Natural killer cell (primary cell): Measurements from ENCODE around the gene KCTD17. TPM values are rescaled to one million over a fixed set of nuclear protein-coding genes. Genes with fewer than 3 reads are reported as not detected.

Experiments
- ATAC-seq, 3 donors: fragments of 150-1000 bp in 2 of 3; fragments of 200-7000 bp in 1 of 3; cut with Tn5 transposase; 1 replicate in 1 of 3; 2 replicates in 2 of 3; pipeline ENCODE4 v1.10.0; 2021; ENCODE audit warnings: mild to moderate bottlenecking in 2 of 3, moderate library complexity in 2 of 3
- DNase-seq, 2 donors: peaks; one replicate each; pipeline versions ENCODE4 v3.0.0 to v3.0.0-alpha.2; 2013 to 2021; ENCODE audit warnings: mixed read lengths in 1 of 2
- H3K27ac ChIP-seq: one replicate; pipeline ENCODE4 v1.5.1; 2013; ENCODE audit warnings: mild to moderate bottlenecking, low read length
- H3K27me3 ChIP-seq: one replicate; pipeline ENCODE4 v1.6.1; 2013; ENCODE audit warnings: low read length; ENCODE audit not compliant: control insufficient read depth, insufficient read depth
- H3K36me3 ChIP-seq: one replicate; pipeline ENCODE4 v1.6.1; 2013; ENCODE audit warnings: low read length; ENCODE audit not compliant: control insufficient read depth, insufficient read depth
- H3K4me1 ChIP-seq: one replicate; pipeline ENCODE4 v1.6.1; 2013; ENCODE audit warnings: low read length; ENCODE audit not compliant: control insufficient read depth, insufficient read depth
- H3K4me3 ChIP-seq: one replicate; pipeline ENCODE4 v1.5.1; 2013; ENCODE audit warnings: low read length
- H3K9me3 ChIP-seq: one replicate; pipeline ENCODE4 v1.6.1; 2013; ENCODE audit warnings: low read length; ENCODE audit not compliant: control insufficient read depth, insufficient read depth
- H3K27ac Mint-ChIP-seq, 2 donors: one replicate each; pipeline ENCODE4 v1.8.0; 2022; ENCODE audit warnings: mild to moderate bottlenecking in 2 of 2, mixed read lengths in 2 of 2, moderate library complexity in 1 of 2
- H3K27me3 Mint-ChIP-seq, 2 donors: one replicate each; pipeline ENCODE4 v1.8.0; 2022; ENCODE audit warnings: low read depth in 2 of 2, mixed read lengths in 2 of 2
- H3K36me3 Mint-ChIP-seq: one replicate; pipeline ENCODE4 v1.8.0; 2022; ENCODE audit warnings: mixed read lengths
- H3K4me1 Mint-ChIP-seq, 2 donors: one replicate each; pipeline ENCODE4 v1.8.0; 2022; ENCODE audit warnings: mixed read lengths in 2 of 2
- H3K4me3 Mint-ChIP-seq: one replicate; pipeline ENCODE4 v1.8.0; 2022; ENCODE audit warnings: mild to moderate bottlenecking, moderate library complexity, mixed read lengths
- H3K9me3 Mint-ChIP-seq, 2 donors: one replicate each; pipeline ENCODE4 v1.8.0; 2022; ENCODE audit warnings: mixed read lengths in 2 of 2
- CTCF ChIP-seq: fragments of 200-600 bp; IDR thresholded peaks from one replicate; pipeline ENCODE4 v1.8.0; 2022; ENCODE audit warnings: antibody characterized with exemption
- WGBS: methylation state at CpG from one replicate; pipeline ENCODE4 v1.1.7; 2013; ENCODE audit warnings: missing lambda C conversion rate; ENCODE audit not compliant: insufficient coverage; 5-methylcytosine and 5-hydroxymethylcytosine counted together
- intact Hi-C: fragments of 100-400 bp; cut with micrococcal nuclease; formaldehyde crosslinking; loops from one replicate; pipeline ENCODE4 v1.14.2; 2022
- total RNA-seq, 4 donors: library from RNA; stranded (reverse); fragments of 120-200 nt in 1 of 4; gene quantifications; one replicate each; pipeline versions ENCODE4 v1.2.3 to v1.2.4, GENCODE V29; 2013 to 2022

The KCTD17 gene
- total RNA-seq, 3 donors from 2014 or later (not counting 1 experiment from before 2014, with no cell fraction given): 21.3 to 29.4 (median 22.9) TPM

- DNase-seq (no peak), ATAC-seq (no peak)
- TF ChIP-seq CTCF: no peak
- Mint-ChIP-seq H3K27ac (no peak overlapping the region), H3K36me3 (no peaks in the 10 kb centered on the region), H3K27me3 (peaks cover 17 to 23% of the 10 kb centered on the region in 2 donors), H3K9me3 (no peaks in the 10 kb centered on the region), H3K4me1 (peaks cover under 1% of the 10 kb centered on the region in 2 donors), H3K4me3 (no peak overlapping the region)
- WGBS: 97% methylated on average over 8 of the region's 8 CpGs
- Histone ChIP-seq H3K4me3 (no peak overlapping the region), H3K27ac (no peak overlapping the region), H3K4me1 (peaks cover under 1% of the 10 kb centered on the region), H3K9me3 (no peaks in the 10 kb centered on the region), H3K36me3 (no peaks in the 10 kb centered on the region), H3K27me3 (peaks cover 13% of the 10 kb centered on the region)
- intact Hi-C loops: loop anchor here (1.0 kb wide), 1 partner anchor 128 kb away; no protein-coding TSS in a partner anchor
Measured at GRCh38 chr22:37072673-37073072, 21.1 kb downstream of the KCTD17 start.

GRCh38 chr22:37074537-37074936 lies 23.0 kb downstream of the KCTD17 start:
- no peaks in the 10 kb centered on the region for H3K36me3 Mint-ChIP-seq

DNA sequence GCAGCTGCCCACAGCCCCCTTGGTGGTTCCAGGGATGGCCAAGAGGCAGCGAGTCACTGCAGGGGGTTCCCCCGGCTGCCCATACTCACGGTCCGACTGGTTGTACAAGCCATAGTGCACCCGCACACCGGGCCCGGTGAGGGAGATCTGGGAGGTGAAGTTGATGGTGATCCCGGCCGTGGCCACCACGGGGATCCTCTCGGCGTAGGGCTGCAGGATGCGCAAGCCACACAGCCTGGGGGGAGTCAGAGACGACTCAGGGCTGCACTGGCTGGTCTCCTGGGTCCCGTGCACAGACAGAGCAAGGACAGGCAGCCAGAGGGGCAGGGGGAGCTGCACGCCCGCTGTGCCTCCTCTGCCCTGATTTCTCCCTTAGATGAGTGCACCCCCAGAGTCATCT lies 23.5 kb downstream of the KCTD17 start:
- no peak for ATAC-seq
- Mint-ChIP-seq H3K9me3 (no peaks in the 10 kb centered on the region), H3K27me3 (peaks cover under 1 to 10% of the 10 kb centered on the region in 2 donors), H3K4me3 (no peak overlapping the region), H3K4me1 (peaks cover 25% of the 10 kb centered on the region in 2 donors), H3K36me3 (no peaks in the 10 kb centered on the region), H3K27ac (no peak overlapping the region)
- H3K36me3 ChIP-seq: no peaks in the 10 kb centered on the region
- no peak for TF ChIP-seq CTCF
- WGBS: 73% methylated on average over 17 of the region's 17 CpGs
- intact Hi-C loops: loop anchor here (5.0 kb wide), 1 partner anchor 72 kb away; the partner anchor contains the start of gene IL2RB
- H3K9me3 ChIP-seq: no peaks in the 10 kb centered on the region
- peaks cover 22% of the 10 kb centered on the region for H3K4me1 ChIP-seq
- no peak for DNase-seq
- H3K27me3 ChIP-seq: peaks cover 3% of the 10 kb centered on the region
- H3K27ac ChIP-seq: no peak overlapping the region
- no peak overlapping the region for H3K4me3 ChIP-seq

More at GRCh38 chr22:37074537-37074936, 23.0 kb downstream of the KCTD17 start:
- Mint-ChIP-seq H3K27me3 (peaks cover 6 to 15% of the 10 kb centered on the region in 2 donors), H3K9me3 (no peaks in the 10 kb centered on the region), H3K4me3 (no peak overlapping the region), H3K27ac (no peak overlapping the region), H3K4me1 (peaks cover 19 to 20% of the 10 kb centered on the region in 2 donors)
- intact Hi-C loops: no loop called here
- no peak for TF ChIP-seq CTCF
- no peak overlapping the region for H3K27ac ChIP-seq
- peaks cover 8% of the 10 kb centered on the region for H3K27me3 ChIP-seq
- DNase-seq (no peak), ATAC-seq (no peak)
- H3K36me3 ChIP-seq: no peaks in the 10 kb centered on the region
- 80% methylated on average over 16 of the region's 16 CpGs for WGBS
- H3K9me3 ChIP-seq: no peaks in the 10 kb centered on the region
- no peak overlapping the region for H3K4me3 ChIP-seq
- H3K4me1 ChIP-seq: peaks cover 17% of the 10 kb centered on the region
